PC-3 (cell line): ENCODE data around the gene VPREB3. TPM values are rescaled to one million over a fixed set of nuclear protein-coding genes. Genes with fewer than 3 reads are reported as not detected.

Source experiments
- ATAC-seq: fragments of 200-7000 bp; cut with Tn5 transposase; 2 replicates; pipeline ENCODE4 v1.9.1; 2020; ENCODE audit warnings: mild to moderate bottlenecking, moderate library complexity
- BruUV-seq: library from RNA; stranded (reverse); fragments of 400-500 nt; replicated peaks from 2 replicates; lab custom pipeline; 2021; lab: Mats Ljungman, UMichigan
- CTCF ChIA-PET: fragments of 300-600 bp; sonication (Branson Sonifier 250); formaldehyde crosslinking; loops from one replicate; lab custom pipeline; 2022; ENCODE audit warnings: antibody characterized with exemption; lab: Charles Lee
- POLR2A ChIA-PET: fragments of 300-600 bp; sonication (Branson Sonifier 250); formaldehyde crosslinking; loops from one replicate; lab custom pipeline; 2022; ENCODE audit warnings: antibody characterized with exemption; ENCODE audit not compliant: unreplicated experiment; lab: Charles Lee
- DNase-seq: peaks from one replicate; pipeline ENCODE4 v3.0.0-alpha.2; 2015
- H2AFZ ChIP-seq: fragments of 300-600 bp; sonication (generic); 2 replicates; pipeline ENCODE4 v1.6.0; 2016; ENCODE audit warnings: antibody characterized with exemption, low read length
- H3F3A ChIP-seq: fragments of 300-600 bp; sonication (generic); one replicate; pipeline ENCODE4 v1.6.0; 2017; ENCODE audit warnings: antibody characterized with exemption, low read length, control low read depth, mild to moderate bottlenecking; ENCODE audit not compliant: unreplicated experiment
- H3K27ac ChIP-seq: fragments of 300-600 bp; sonication (generic); 2 replicates; pipeline ENCODE4 v1.5.1; 2016; ENCODE audit warnings: mild to moderate bottlenecking, low read length
- H3K27me3 ChIP-seq: fragments of 300-600 bp; sonication (generic); 2 replicates; pipeline ENCODE4 v1.6.1; 2016; ENCODE audit warnings: low read length, mixed read lengths
- H3K36me3 ChIP-seq: fragments of 300-600 bp; sonication (generic); 2 replicates; pipeline ENCODE4 v1.6.1; 2016; ENCODE audit warnings: low read depth, mixed run types, low read length, mixed read lengths
- H3K4me1 ChIP-seq: fragments of 300-600 bp; sonication (generic); 2 replicates; pipeline ENCODE4 v1.5.1; 2016; ENCODE audit warnings: low read length; ENCODE audit not compliant: insufficient read depth
- H3K4me2 ChIP-seq: fragments of 300-600 bp; sonication (generic); 2 replicates; pipeline ENCODE4 v1.6.0; 2016; ENCODE audit warnings: low read length
- H3K4me3 ChIP-seq: fragments of 300-600 bp; sonication (generic); 2 replicates; pipeline ENCODE4 v1.5.1; 2016; ENCODE audit warnings: mild to moderate bottlenecking, low read length, mixed read lengths
- H3K79me2 ChIP-seq: fragments of 300-600 bp; sonication (generic); 2 replicates; pipeline ENCODE4 v1.6.1; 2017; ENCODE audit warnings: low read length, mixed read lengths
- H3K9ac ChIP-seq: fragments of 300-600 bp; sonication (generic); 2 replicates; pipeline ENCODE4 v1.6.0; 2016; ENCODE audit warnings: mild to moderate bottlenecking, low read length
- H3K9me2 ChIP-seq: fragments of 300-600 bp; sonication (generic); replicated peaks from 2 replicates; pipeline ENCODE4 v1.6.1; 2016; ENCODE audit warnings: mixed run types, low read length, mixed read lengths
- H3K9me3 ChIP-seq: fragments of 300-600 bp; sonication (generic); 2 replicates; pipeline ENCODE4 v1.6.1; 2016; ENCODE audit warnings: low read length, mixed read lengths
- H4K20me1 ChIP-seq: fragments of 300-600 bp; sonication (generic); 2 replicates; pipeline ENCODE4 v1.6.1; 2016; ENCODE audit warnings: low read length, mixed read lengths
- EZH2 ChIP-seq: fragments of 300-600 bp; sonication (generic); IDR thresholded peaks from one replicate; pipeline ENCODE4 v1.6.1; 2017; ENCODE audit warnings: antibody characterized with exemption, mild to moderate bottlenecking, low read length; ENCODE audit not compliant: unreplicated experiment
- EZH2phosphoT487 ChIP-seq: fragments of 300-600 bp; sonication (generic); IDR thresholded peaks from 2 replicates; pipeline ENCODE4 v1.6.1; 2018; ENCODE audit warnings: mild to moderate bottlenecking, antibody characterized with exemption, low read length, borderline replicate concordance
- intact Hi-C: fragments of 100-400 bp; cut with micrococcal nuclease; formaldehyde crosslinking; loops from 2 replicates; pipeline ENCODE4 v1.9.0; 2023
- total RNA-seq: library from RNA; depleted of rRNA; stranded (reverse); fragments of >200 nt; gene quantifications from 2 replicates; pipeline ENCODE4 v1.2.3, GENCODE V29; 2014; rRNA removed
- TF ChIP-seq, protein P1 (sequence below): fragments of 300-600 bp; sonication (generic); conservative IDR thresholded peaks from 2 replicates; pipeline ENCODE4 v1.5.1; 2017; ENCODE audit warnings: antibody characterized with exemption, low read depth, mild to moderate bottlenecking, low read length

VPREB3 gene
- total RNA-seq, 1 experiment from 2014 or later: 0.77 TPM

- intact Hi-C loops: no loop called here
- H3K36me3 ChIP-seq: peaks cover 14% of the 10 kb centered on the region
- no peak overlapping the region for H3K4me2 ChIP-seq
- H3K27ac ChIP-seq: no peak overlapping the region
- H3K79me2 ChIP-seq: peaks cover 12% of the 10 kb centered on the region; the same call in 1 of the 2 replicates
- H4K20me1 ChIP-seq: no peaks in the 10 kb centered on the region
- no peaks in the 10 kb centered on the region for H3K4me1 ChIP-seq
- no peaks in the 10 kb centered on the region for H3K9me3 ChIP-seq
- POLR2A ChIA-PET: no interaction called here
- ATAC-seq (no peak), DNase-seq (no peak)
- H3K27me3 ChIP-seq: no peaks in the 10 kb centered on the region
- H3K9me2 ChIP-seq: no peaks in the 10 kb centered on the region
- TF ChIP-seq, protein P1, sequence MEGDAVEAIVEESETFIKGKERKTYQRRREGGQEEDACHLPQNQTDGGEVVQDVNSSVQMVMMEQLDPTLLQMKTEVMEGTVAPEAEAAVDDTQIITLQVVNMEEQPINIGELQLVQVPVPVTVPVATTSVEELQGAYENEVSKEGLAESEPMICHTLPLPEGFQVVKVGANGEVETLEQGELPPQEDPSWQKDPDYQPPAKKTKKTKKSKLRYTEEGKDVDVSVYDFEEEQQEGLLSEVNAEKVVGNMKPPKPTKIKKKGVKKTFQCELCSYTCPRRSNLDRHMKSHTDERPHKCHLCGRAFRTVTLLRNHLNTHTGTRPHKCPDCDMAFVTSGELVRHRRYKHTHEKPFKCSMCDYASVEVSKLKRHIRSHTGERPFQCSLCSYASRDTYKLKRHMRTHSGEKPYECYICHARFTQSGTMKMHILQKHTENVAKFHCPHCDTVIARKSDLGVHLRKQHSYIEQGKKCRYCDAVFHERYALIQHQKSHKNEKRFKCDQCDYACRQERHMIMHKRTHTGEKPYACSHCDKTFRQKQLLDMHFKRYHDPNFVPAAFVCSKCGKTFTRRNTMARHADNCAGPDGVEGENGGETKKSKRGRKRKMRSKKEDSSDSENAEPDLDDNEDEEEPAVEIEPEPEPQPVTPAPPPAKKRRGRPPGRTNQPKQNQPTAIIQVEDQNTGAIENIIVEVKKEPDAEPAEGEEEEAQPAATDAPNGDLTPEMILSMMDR: no peak
- BruUV-seq: no TSS peak
- no peak overlapping the region for H3K9ac ChIP-seq
- no peak overlapping the region for H2AFZ ChIP-seq
- H3F3A ChIP-seq: no peaks in the 10 kb centered on the region
- H3K4me3 ChIP-seq: no peak overlapping the region
- CTCF ChIA-PET: no interaction called here
These were observed 49.4 kb downstream of the VPREB3 start for GRCh38 chr22:23704829-23705228.

- TF ChIP-seq EZH2 (no peak), EZH2phosphoT487 (no peak)
- TF ChIP-seq, protein P1: no peak
- H3K9me3 ChIP-seq: no peaks in the 10 kb centered on the region
- ChIA-PET CTCF (no interaction called here), POLR2A (no interaction called here)
- intact Hi-C loops: no loop called here
- ATAC-seq (no peak), DNase-seq (no peak)
- H3K9ac ChIP-seq: no peak overlapping the region
- no peak overlapping the region for H2AFZ ChIP-seq
- no peak overlapping the region for H3K4me2 ChIP-seq
- no TSS peak for BruUV-seq
- H3K79me2 ChIP-seq: peaks cover 12% of the 10 kb centered on the region; the same call in 1 of the 2 replicates
- H3K4me3 ChIP-seq: no peak overlapping the region
- no peaks in the 10 kb centered on the region for H3K27me3 ChIP-seq
- H3K9me2 ChIP-seq: no peaks in the 10 kb centered on the region
- no peaks in the 10 kb centered on the region for H3K4me1 ChIP-seq
- no peaks in the 10 kb centered on the region for H4K20me1 ChIP-seq
- H3K27ac ChIP-seq: no peak overlapping the region
- no peaks in the 10 kb centered on the region for H3F3A ChIP-seq
- H3K36me3 ChIP-seq: peaks cover 14% of the 10 kb centered on the region
These were observed 50.2 kb downstream of the VPREB3 start for GRCh38 chr22:23704062-23704461.

Other genes with a start within 250 kb of the VPREB3 start
- not detected in 2 replicates for gene IGLL1, start 174.1 kb downstream of the VPREB3 start, total RNA-seq
- gene DRICH1, start 122.1 kb downstream of the VPREB3 start, total RNA-seq: 0.15 TPM in 1 of 2 replicates, not detected in the other
- not detected in 2 replicates for gene RGL4, start 63.4 kb downstream of the VPREB3 start, total RNA-seq
- 2.3 and 3.7 TPM in 2 replicates for gene ZNF70, start 3.3 kb downstream of the VPREB3 start, total RNA-seq
- not detected in 2 replicates for gene C22orf15, start 8.6 kb upstream of the VPREB3 start, total RNA-seq
- gene CHCHD10, start 13.5 kb upstream of the VPREB3 start, total RNA-seq: 52.2 and 98.1 TPM in 2 replicates
- 2.4 and 5.9 TPM in 2 replicates for gene MMP11, start 18.4 kb upstream of the VPREB3 start, total RNA-seq
- 85.9 and 96.8 TPM in 2 replicates for gene SMARCB1, start 32.5 kb upstream of the VPREB3 start, total RNA-seq
- not detected in 2 replicates for gene DERL3, start 84.6 kb upstream of the VPREB3 start, total RNA-seq
- gene SLC2A11, start 103.5 kb upstream of the VPREB3 start, total RNA-seq: 8.0 and 9.4 TPM in 2 replicates
- 884 and 957 TPM in 2 replicates for gene MIF, start 140.0 kb upstream of the VPREB3 start, total RNA-seq
- gene GSTT2B, start 206.8 kb upstream of the VPREB3 start, total RNA-seq: 2.6 and 3.2 TPM in 2 replicates
- gene DDTL, start 212.5 kb upstream of the VPREB3 start, total RNA-seq: 0.73 TPM in 1 of 2 replicates, not detected in the other
- gene DDT, start 220.0 kb upstream of the VPREB3 start, total RNA-seq: 203 and 222 TPM in 2 replicates
- not detected in 2 replicates for gene GSTT2, start 225.7 kb upstream of the VPREB3 start, total RNA-seq